Muscle of back (tissue), 11 donors: ENCODE data around the gene PDLIM5. TPM values are rescaled to one million over a fixed set of nuclear protein-coding genes. Genes with fewer than 3 reads are reported as not detected.

Experiments used
- DNase-seq, 3 donors: peaks; one replicate each; pipeline versions ENCODE4 v3.0.0 to v3.0.0-alpha.2; 2013
- polyA plus RNA-seq, 10 donors: library from polyadenylated mRNA; unstranded; fragments of 120-200 nt; gene quantifications; one replicate each; pipeline ENCODE4 v1.2.1, GENCODE V29; 2013; ENCODE audit not compliant: insufficient read length in 10 of 10

Gene PDLIM5
- polyA plus RNA-seq, 10 donors = 159 to 431 (median 284) TPM

GRCh38 chr4:94686086-94686485 lies 234.3 kb downstream of the PDLIM5 start:
- no peak for DNase-seq

- DNase-seq = no peak
Observed at GRCh38 chr4:94689155-94689860, 237.6 kb downstream of the PDLIM5 start.

- DNase-seq = peak in 1 of 3 donors; percentile 18
Observed at GRCh38 chr4:94690851-94691254, 239.1 kb downstream of the PDLIM5 start.

- DNase-seq = no peak
Observed at GRCh38 chr4:94691552-94691951, 239.8 kb downstream of the PDLIM5 start.

- no peak for DNase-seq
Observed at GRCh38 chr4:94695384-94695783, 243.6 kb downstream of the PDLIM5 start.

- DNase-seq = no peak
Observed at GRCh38 chr4:94698187-94698586, 246.4 kb downstream of the PDLIM5 start.

GRCh38 chr4:94700298-94700697 lies 248.6 kb downstream of the PDLIM5 start:
- no peak for DNase-seq

GRCh38 chr4:94701631-94702300 lies 250.0 kb downstream of the PDLIM5 start:
- peak; percentile 11 to 57 (median 27) for DNase-seq

GRCh38 chr4:94711635-94712034 lies 259.9 kb downstream of the PDLIM5 start:
- no peak for DNase-seq

GRCh38 chr4:94714365-94715160 lies 262.8 kb downstream of the PDLIM5 start:
- peak in 1 of 3 donors; percentile 74 for DNase-seq

- DNase-seq = no peak
Observed at GRCh38 chr4:94715726-94716125, 264.0 kb downstream of the PDLIM5 start.

Other genes with a start within 250 kb of the PDLIM5 start
- gene SMARCAD1, start 244.1 kb upstream of the PDLIM5 start, polyA plus RNA-seq = 10 to 100 TPM; 23.5 to 42.1 (median 35.7) TPM
- gene HPGDS, start 109.1 kb upstream of the PDLIM5 start, polyA plus RNA-seq = 10 to 100 TPM in 2 of 10 donors, 1 to 10 TPM in 8; 5.2 to 11.7 (median 8.9) TPM